T-cell (primary cell): Measurements from ENCODE around the gene PTPN12. TPM values are rescaled to one million over a fixed set of nuclear protein-coding genes. Genes with fewer than 3 reads are reported as not detected.

Experiments used
- ATAC-seq, 4 experiments: fragments of 200-7000 bp in 3 of 4; fragments of 150-1000 bp in 1 of 4; cut with Tn5 transposase; replicated peaks in 1 of 4; 1 replicate in 3 of 4; 2 replicates in 1 of 4; pipeline ENCODE4 v1.10.0; 2021; ENCODE audit warnings: moderate library complexity in 3 of 4, mild to moderate bottlenecking in 2 of 4, moderate number of reproducible peaks in 1 of 4
- CTCF ChIA-PET, 2 donors: fragments of 300-600 bp; sonication (Branson Sonifier 250); formaldehyde crosslinking; loops; one replicate each; lab custom pipeline; 2022; ENCODE audit warnings: antibody characterized with exemption in 2 of 2; lab: Charles Lee
- POLR2A ChIA-PET, 2 donors: fragments of 300-600 bp; sonication (Branson Sonifier 250); formaldehyde crosslinking; loops; one replicate each; lab custom pipeline; 2022; ENCODE audit warnings: antibody characterized with exemption in 2 of 2; lab: Charles Lee
- DNase-seq, 35 experiments: peaks; one replicate each; pipeline versions ENCODE4 v3.0.0 to v3.0.0-alpha.2; 2013 to 2023
- H3K27ac ChIP-seq: one replicate; pipeline ENCODE4 v1.5.1; 2013; ENCODE audit warnings: low read length
- H3K27me3 ChIP-seq, 2 experiments: replicated peaks in 1 of 2; 1 replicate in 1 of 2; 2 replicates in 1 of 2; pipeline versions ENCODE4 v1.6.1 to v1.7.0; 2013; ENCODE audit warnings: low read length in 1 of 2, mixed read lengths in 1 of 2; ENCODE audit not compliant: control insufficient read depth in 2 of 2, insufficient read depth in 2 of 2; ENCODE audit errors: extremely low read depth in 1 of 2
- H3K36me3 ChIP-seq, 2 donors: 1 replicate in 1 of 2; 2 replicates in 1 of 2; pipeline versions ENCODE4 v1.6.1 to v1.7.0; 2013; ENCODE audit warnings: low read length in 1 of 2; ENCODE audit not compliant: control insufficient read depth in 2 of 2, insufficient read depth in 1 of 2; ENCODE audit errors: extremely low read depth in 1 of 2
- H3K4me1 ChIP-seq, 2 experiments: 1 replicate in 1 of 2; 2 replicates in 1 of 2; pipeline versions ENCODE4 v1.6.1 to v1.7.0; 2013; ENCODE audit warnings: low read length in 2 of 2, mixed read lengths in 1 of 2; ENCODE audit not compliant: insufficient read depth in 2 of 2, control insufficient read depth in 1 of 2; ENCODE audit errors: extremely low read depth in 1 of 2
- H3K4me3 ChIP-seq, 2 donors: 1 replicate in 1 of 2; 2 replicates in 1 of 2; pipeline versions ENCODE4 v1.5.1 to v1.7.0; 2013; ENCODE audit warnings: mild to moderate bottlenecking in 2 of 2, low read length in 1 of 2, moderate library complexity in 1 of 2; ENCODE audit not compliant: control insufficient read depth in 1 of 2; ENCODE audit errors: extremely low read depth in 1 of 2
- H3K9me3 ChIP-seq: 2 replicates; pipeline ENCODE4 v1.7.0; 2013
- H3K27ac Mint-ChIP-seq, 2 donors: one replicate each; pipeline ENCODE4 v1.8.0; 2020 to 2021; ENCODE audit warnings: mild to moderate bottlenecking in 2 of 2, mixed read lengths in 2 of 2
- H3K27me3 Mint-ChIP-seq, 2 donors: one replicate each; pipeline ENCODE4 v1.8.0; 2021 to 2022; ENCODE audit warnings: mixed read lengths in 2 of 2
- H3K36me3 Mint-ChIP-seq: one replicate; pipeline ENCODE4 v1.8.0; 2021; ENCODE audit warnings: mixed read lengths
- H3K4me1 Mint-ChIP-seq, 3 donors: one replicate each; pipeline ENCODE4 v1.8.0; 2020 to 2022; ENCODE audit warnings: mixed read lengths in 3 of 3, mild to moderate bottlenecking in 1 of 3
- H3K4me3 Mint-ChIP-seq, 3 donors: one replicate each; pipeline ENCODE4 v1.8.0; 2020 to 2022; ENCODE audit warnings: mild to moderate bottlenecking in 3 of 3, mixed read lengths in 3 of 3, moderate library complexity in 3 of 3
- H3K9me3 Mint-ChIP-seq, 3 donors: one replicate each; pipeline ENCODE4 v1.8.0; 2020 to 2022; ENCODE audit warnings: mixed read lengths in 3 of 3
- WGBS: methylation state at CpG from one replicate; pipeline ENCODE4 v1.1.5; 2013; ENCODE audit warnings: missing lambda C conversion rate; ENCODE audit not compliant: insufficient coverage; 5-methylcytosine and 5-hydroxymethylcytosine counted together
- total RNA-seq, 35 experiments: library from RNA in 6 of 35; stranded (reverse) in 6 of 35; fragments of 120-200 nt in 1 of 35; gene quantifications; one replicate each; pipeline versions ENCODE4 v1.2.1 to v1.2.4 and lab custom pipeline; 2013 to 2026

PTPN12 gene
- total RNA-seq, 5 donors from 2014 or later (not counting 1 experiment from before 2014, with no cell fraction given): 20.0 to 25.0 (median 21.4) TPM

- H3K27me3 ChIP-seq: no peaks in the 10 kb centered on the region
- Mint-ChIP-seq H3K27me3 (no peaks in the 10 kb centered on the region), H3K9me3 (no peaks in the 10 kb centered on the region), H3K4me3 (no peak overlapping the region), H3K4me1 (no peaks in the 10 kb centered on the region), H3K36me3 (no peaks in the 10 kb centered on the region), H3K27ac (no peak overlapping the region)
- ChIA-PET CTCF (interaction anchor here (1.0 to 1.4 kb wide), 2 partner anchors 8 to 13 kb away, joined by 3 to 5 read pairs; no protein-coding TSS in a partner anchor), POLR2A (no interaction called here)
- ATAC-seq (no peak), DNase-seq (no peak)
- H3K4me1 ChIP-seq: no peaks in the 10 kb centered on the region
- no peak overlapping the region for H3K4me3 ChIP-seq
- no peaks in the 10 kb centered on the region for H3K36me3 ChIP-seq
- no peaks in the 10 kb centered on the region for H3K9me3 ChIP-seq
- H3K27ac ChIP-seq: no peak overlapping the region
These were observed 127.6 kb downstream of the PTPN12 start for GRCh38 chr7:77664715-77665114.

- no peaks in the 10 kb centered on the region for H3K9me3 Mint-ChIP-seq
- no peaks in the 10 kb centered on the region for H3K27me3 Mint-ChIP-seq
- Histone ChIP-seq H3K27me3 (no peaks in the 10 kb centered on the region), H3K4me3 (no peak overlapping the region), H3K36me3 (no peaks in the 10 kb centered on the region), H3K27ac (no peak overlapping the region), H3K9me3 (no peaks in the 10 kb centered on the region), H3K4me1 (no peaks in the 10 kb centered on the region)
- H3K4me3 Mint-ChIP-seq: no peak overlapping the region
- ATAC-seq (no peak), DNase-seq (no peak)
- H3K36me3 Mint-ChIP-seq: no peaks in the 10 kb centered on the region
- ChIA-PET POLR2A (no interaction called here), CTCF (interaction anchor here (0.9 to 1.4 kb wide), 3 partner anchors 9 to 83 kb away, joined by 3 to 5 read pairs (median 3); no protein-coding TSS in a partner anchor)
- no peak overlapping the region for H3K27ac Mint-ChIP-seq
- no peaks in the 10 kb centered on the region for H3K4me1 Mint-ChIP-seq
These were observed 128.1 kb downstream of the PTPN12 start for GRCh38 chr7:77665161-77665560.

- Histone ChIP-seq H3K4me1 (no peaks in the 10 kb centered on the region), H3K4me3 (no peak overlapping the region), H3K27me3 (no peaks in the 10 kb centered on the region), H3K36me3 (no peaks in the 10 kb centered on the region), H3K9me3 (no peaks in the 10 kb centered on the region), H3K27ac (no peak overlapping the region)
- Mint-ChIP-seq H3K4me3 (no peak overlapping the region), H3K4me1 (no peaks in the 10 kb centered on the region), H3K27ac (no peak overlapping the region), H3K27me3 (no peaks in the 10 kb centered on the region), H3K36me3 (no peaks in the 10 kb centered on the region), H3K9me3 (no peaks in the 10 kb centered on the region)
- ATAC-seq: no peak
- DNase-seq: no peak
- WGBS: 100% methylated on average over 1 of the region's 6 CpGs
- CTCF ChIA-PET: interaction anchor here in 1 of 2 donors (0.6 kb wide), 1 partner anchor 378 kb away, joined by 8 read pairs; no protein-coding TSS in a partner anchor
- POLR2A ChIA-PET: interaction anchor here in 1 of 2 donors (0.6 to 0.7 kb wide), 2 partner anchors 287 to 1275 kb away, joined by 3 to 6 read pairs; no protein-coding TSS in a partner anchor
These were observed 130.5 kb downstream of the PTPN12 start for GRCh38 chr7:77667459-77668086.

GRCh38 chr7:77674878-77675277 lies 137.8 kb downstream of the PTPN12 start:
- H3K9me3 Mint-ChIP-seq: no peaks in the 10 kb centered on the region
- CTCF ChIA-PET: no interaction called here

GRCh38 chr7:77679608-77680007 lies 142.5 kb downstream of the PTPN12 start:
- POLR2A ChIA-PET: interaction anchor here (0.6 kb wide), 2 partner anchors 82 to 252 kb away, joined by 3 to 4 read pairs; no protein-coding TSS in a partner anchor

More at GRCh38 chr7:77674878-77675277, 137.8 kb downstream of the PTPN12 start:
- H3K4me1 Mint-ChIP-seq: no peaks in the 10 kb centered on the region
- H3K4me3 Mint-ChIP-seq: no peak overlapping the region
- ATAC-seq: no peak
- H3K27ac Mint-ChIP-seq: no peak overlapping the region
- Histone ChIP-seq H3K36me3 (no peaks in the 10 kb centered on the region), H3K9me3 (no peaks in the 10 kb centered on the region), H3K4me3 (no peak overlapping the region), H3K27me3 (no peaks in the 10 kb centered on the region), H3K4me1 (no peaks in the 10 kb centered on the region), H3K27ac (no peak overlapping the region)
- peaks cover 4% of the 10 kb centered on the region for H3K36me3 Mint-ChIP-seq
- H3K27me3 Mint-ChIP-seq: no peaks in the 10 kb centered on the region
- no peak for DNase-seq
- POLR2A ChIA-PET: no interaction called here
- no CpG with 5 or more reads among the region's 5 CpGs for WGBS

GRCh38 chr7:77680266-77680665 lies 143.2 kb downstream of the PTPN12 start:
- H3K27ac ChIP-seq: no peak overlapping the region
- no peaks in the 10 kb centered on the region for H3K9me3 Mint-ChIP-seq
- CTCF ChIA-PET: interaction anchor here in 1 of 2 donors (0.6 kb wide), 3 partner anchors 43 to 79 kb away, joined by 3 to 4 read pairs (median 4); no protein-coding TSS in a partner anchor
- H3K4me3 Mint-ChIP-seq: no peak overlapping the region
- ATAC-seq (no peak), DNase-seq (no peak)
- no peak overlapping the region for H3K27ac Mint-ChIP-seq
- WGBS: 97% methylated on average over 6 of the region's 7 CpGs
- no peaks in the 10 kb centered on the region for H3K27me3 Mint-ChIP-seq
- peaks cover 23% of the 10 kb centered on the region for H3K36me3 Mint-ChIP-seq
- POLR2A ChIA-PET: interaction anchor here in 1 of 2 donors (0.6 kb wide), 1 partner anchor 19 kb away, joined by 4 read pairs; no protein-coding TSS in a partner anchor
- H3K36me3 ChIP-seq: peaks cover 0 to 7% of the 10 kb centered on the region in 2 donors
- H3K4me1 Mint-ChIP-seq: peaks cover 0 to 3% (median 1%) of the 10 kb centered on the region in 3 donors
- H3K27me3 ChIP-seq: no peaks in the 10 kb centered on the region
- H3K4me1 ChIP-seq: no peaks in the 10 kb centered on the region
- no peaks in the 10 kb centered on the region for H3K9me3 ChIP-seq
- no peak overlapping the region for H3K4me3 ChIP-seq

More at GRCh38 chr7:77679608-77680007, 142.5 kb downstream of the PTPN12 start:
- Mint-ChIP-seq H3K4me1 (no peaks in the 10 kb centered on the region), H3K27me3 (no peaks in the 10 kb centered on the region), H3K36me3 (peaks cover 23% of the 10 kb centered on the region), H3K9me3 (no peaks in the 10 kb centered on the region), H3K27ac (no peak overlapping the region), H3K4me3 (no peak overlapping the region)
- no peak overlapping the region for H3K27ac ChIP-seq
- DNase-seq (no peak), ATAC-seq (no peak)
- peaks cover 0 to 7% of the 10 kb centered on the region in 2 donors for H3K36me3 ChIP-seq
- H3K4me1 ChIP-seq: no peaks in the 10 kb centered on the region
- H3K4me3 ChIP-seq: no peak overlapping the region
- CTCF ChIA-PET: no interaction called here
- H3K9me3 ChIP-seq: no peaks in the 10 kb centered on the region
- no peaks in the 10 kb centered on the region for H3K27me3 ChIP-seq
